ENCODE measurements around the gene PPP1R1B.

Gene PPP1R1B

DNA sequence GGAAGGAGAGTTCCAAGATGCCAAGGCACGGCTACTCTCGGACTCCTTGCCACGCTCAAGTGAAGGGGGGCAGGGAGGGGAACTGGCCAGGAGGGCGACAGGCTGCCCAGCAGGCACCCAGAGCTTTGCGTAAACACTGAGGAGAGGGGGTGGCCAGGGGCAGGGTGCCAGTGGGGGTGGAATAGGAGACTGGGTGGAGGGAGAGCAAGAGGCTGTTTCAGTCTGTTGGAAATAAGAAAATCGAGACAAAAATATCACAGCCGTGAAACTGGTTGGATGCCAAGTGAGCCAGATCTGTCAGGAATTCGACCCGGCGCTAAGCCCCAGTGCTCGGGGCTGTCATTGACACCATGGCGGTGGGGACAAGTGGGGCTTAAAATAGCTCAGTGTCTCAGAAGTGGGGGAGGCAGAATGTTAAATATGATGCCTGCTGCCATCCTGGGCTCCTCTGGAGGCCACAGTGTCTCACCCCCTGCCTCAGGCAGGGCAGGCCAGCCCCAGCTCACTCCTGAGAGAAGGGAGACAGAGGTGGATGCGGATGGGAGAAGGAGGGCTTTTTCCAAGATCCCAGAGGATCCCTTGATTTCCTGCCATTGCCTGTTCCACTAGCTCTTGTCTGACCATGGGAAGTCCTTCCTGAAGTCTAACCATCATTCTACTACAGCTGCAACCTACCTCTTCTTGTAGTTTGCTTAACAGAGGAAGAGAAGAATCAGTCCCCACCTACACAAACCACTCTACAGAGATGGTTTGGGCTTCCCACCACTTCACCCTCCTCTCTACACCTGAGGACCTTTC is 51.0 kb downstream of the PPP1R1B start:
- TF ChIP-seq, protein P1, sequence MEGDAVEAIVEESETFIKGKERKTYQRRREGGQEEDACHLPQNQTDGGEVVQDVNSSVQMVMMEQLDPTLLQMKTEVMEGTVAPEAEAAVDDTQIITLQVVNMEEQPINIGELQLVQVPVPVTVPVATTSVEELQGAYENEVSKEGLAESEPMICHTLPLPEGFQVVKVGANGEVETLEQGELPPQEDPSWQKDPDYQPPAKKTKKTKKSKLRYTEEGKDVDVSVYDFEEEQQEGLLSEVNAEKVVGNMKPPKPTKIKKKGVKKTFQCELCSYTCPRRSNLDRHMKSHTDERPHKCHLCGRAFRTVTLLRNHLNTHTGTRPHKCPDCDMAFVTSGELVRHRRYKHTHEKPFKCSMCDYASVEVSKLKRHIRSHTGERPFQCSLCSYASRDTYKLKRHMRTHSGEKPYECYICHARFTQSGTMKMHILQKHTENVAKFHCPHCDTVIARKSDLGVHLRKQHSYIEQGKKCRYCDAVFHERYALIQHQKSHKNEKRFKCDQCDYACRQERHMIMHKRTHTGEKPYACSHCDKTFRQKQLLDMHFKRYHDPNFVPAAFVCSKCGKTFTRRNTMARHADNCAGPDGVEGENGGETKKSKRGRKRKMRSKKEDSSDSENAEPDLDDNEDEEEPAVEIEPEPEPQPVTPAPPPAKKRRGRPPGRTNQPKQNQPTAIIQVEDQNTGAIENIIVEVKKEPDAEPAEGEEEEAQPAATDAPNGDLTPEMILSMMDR (IDR thresholded peaks at IDR 0.05; ENCODE audit: low read length) = no peak
- TF ChIP-seq EZH2phosphoT487 (IDR thresholded peaks at IDR 0.05; ENCODE audit: low read length) = no peak
- no peak for TF ChIP-seq EZH2 (optimal IDR thresholded peaks at IDR 0.05; ENCODE audit: low read depth, low read length)
- H3K27ac ChIP-seq (ENCODE audit: low read length) = no peak overlapping the region
- no peaks in the 10 kb centered on the region for H3K36me3 ChIP-seq (replicated peaks; ENCODE audit: insufficient read depth, low read length)
- H3K4me3 ChIP-seq (ENCODE audit: low read length) = no peak overlapping the region
- no peaks in the 10 kb centered on the region for H3K9me3 ChIP-seq (replicated peaks; ENCODE audit: insufficient read depth, low read length)
- H3K4me1 ChIP-seq (ENCODE audit: low read length) = no peaks in the 10 kb centered on the region
- no peak overlapping the region for H3K9ac ChIP-seq (ENCODE audit: low read length)
- H3F3A ChIP-seq (ENCODE audit: insufficient read depth, low read length) = no peaks in the 10 kb centered on the region
- H3K9me2 ChIP-seq (replicated peaks; ENCODE audit: insufficient read depth, low read length) = no peaks in the 10 kb centered on the region
- H3K79me2 ChIP-seq (ENCODE audit: low read length) = no peaks in the 10 kb centered on the region
- H2AFZ ChIP-seq (ENCODE audit: low read length) = no peak overlapping the region
- H3K27me3 ChIP-seq (replicated peaks; ENCODE audit: insufficient read depth, low read length) = no peaks in the 10 kb centered on the region
- no peak overlapping the region for H3K4me2 ChIP-seq (ENCODE audit: low read depth, low read length)
- no peaks in the 10 kb centered on the region for H4K20me1 ChIP-seq (ENCODE audit: insufficient read depth, low read length)
- no peak for DNase-seq

DNA sequence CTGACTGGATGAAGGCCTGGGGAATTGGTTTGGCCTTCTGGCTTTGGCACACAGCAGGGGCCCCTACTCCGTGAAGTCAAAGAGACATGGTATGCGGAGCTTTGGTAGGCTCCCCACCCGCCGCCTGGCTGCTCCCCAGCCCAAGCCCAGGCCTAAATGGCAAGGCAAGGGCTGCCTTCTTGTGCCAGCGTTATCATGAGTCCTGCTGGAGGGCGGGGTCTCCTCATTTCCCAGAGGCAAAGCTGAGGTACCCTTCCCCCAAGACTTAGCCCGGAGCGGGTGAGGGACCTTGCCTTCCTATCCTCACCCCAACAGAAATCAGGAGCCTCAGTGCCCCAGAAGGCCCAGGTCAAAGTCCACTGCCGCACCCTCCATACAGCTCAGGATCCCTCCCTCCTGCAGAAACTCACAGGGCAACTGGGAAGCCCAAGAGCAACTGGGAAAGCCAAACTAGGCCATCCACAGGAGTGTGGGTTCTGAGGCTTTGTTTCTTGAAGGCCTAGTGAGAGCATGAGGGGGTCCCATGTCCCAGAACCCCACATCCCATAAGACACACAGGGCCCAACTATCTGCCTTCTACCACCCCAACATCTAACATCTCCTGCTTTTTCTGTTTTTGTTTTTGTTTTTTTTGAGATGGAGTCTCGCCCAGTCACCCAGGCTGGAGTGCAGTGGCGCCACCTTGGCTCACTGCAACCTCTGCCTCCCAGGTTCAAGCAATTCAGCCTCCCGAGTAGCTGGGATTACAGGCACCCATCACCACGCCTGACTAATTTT is 51.8 kb downstream of the PPP1R1B start:
- Histone ChIP-seq H3K4me3 (ENCODE audit: low read length) (no peak overlapping the region), H2AFZ (ENCODE audit: low read length) (no peak overlapping the region), H4K20me1 (ENCODE audit: insufficient read depth, low read length) (no peaks in the 10 kb centered on the region), H3F3A (ENCODE audit: insufficient read depth, low read length) (no peaks in the 10 kb centered on the region), H3K4me2 (ENCODE audit: low read depth, low read length) (no peak overlapping the region), H3K27ac (ENCODE audit: low read length) (no peak overlapping the region), H3K79me2 (ENCODE audit: low read length) (no peaks in the 10 kb centered on the region), H3K9me2 (replicated peaks; ENCODE audit: insufficient read depth, low read length) (no peaks in the 10 kb centered on the region), H3K9ac (ENCODE audit: low read length) (no peak overlapping the region), H3K27me3 (replicated peaks; ENCODE audit: insufficient read depth, low read length) (no peaks in the 10 kb centered on the region), H3K9me3 (replicated peaks; ENCODE audit: insufficient read depth, low read length) (no peaks in the 10 kb centered on the region), H3K36me3 (replicated peaks; ENCODE audit: insufficient read depth, low read length) (no peaks in the 10 kb centered on the region), H3K4me1 (ENCODE audit: low read length) (no peaks in the 10 kb centered on the region)
- TF ChIP-seq EZH2phosphoT487 (IDR thresholded peaks at IDR 0.05; ENCODE audit: low read length) (no peak), EZH2 (optimal IDR thresholded peaks at IDR 0.05; ENCODE audit: low read depth, low read length) (no peak)
- TF ChIP-seq, protein P1 (IDR thresholded peaks at IDR 0.05; ENCODE audit: low read length) = no peak
- DNase-seq = no peak

DNA sequence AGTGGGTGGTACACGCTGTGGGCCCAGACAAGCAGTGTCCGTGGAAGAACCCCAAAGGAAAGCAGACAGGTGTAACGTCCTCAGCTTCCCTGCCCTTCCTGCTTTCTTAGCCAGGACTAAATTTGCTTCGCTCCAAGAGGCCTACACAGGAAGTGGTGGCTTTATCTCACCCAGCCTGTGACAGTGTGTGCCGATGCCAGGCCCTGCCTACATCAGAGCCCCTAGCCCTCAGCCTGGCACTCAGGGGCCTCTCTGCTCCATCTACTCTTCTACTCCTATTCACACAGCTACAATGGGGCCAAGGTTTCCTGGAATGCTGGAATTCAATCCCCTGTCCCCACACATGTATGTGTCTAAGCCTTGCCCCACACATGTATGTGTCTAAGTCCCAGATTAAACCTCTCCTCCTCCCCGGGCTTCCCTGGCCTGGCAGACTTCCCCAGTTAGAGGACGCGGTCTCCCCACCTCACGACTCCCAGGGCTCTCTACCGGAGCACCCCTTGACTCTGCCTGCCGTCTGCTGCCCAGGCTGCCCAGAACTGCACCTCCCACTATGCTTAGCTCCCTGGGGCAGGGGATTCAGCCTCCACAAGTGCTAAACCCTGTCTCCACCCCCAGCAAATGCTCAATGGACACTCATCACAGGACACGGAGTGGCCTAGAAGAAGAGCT is 52.9 kb downstream of the PPP1R1B start:
- H2AFZ ChIP-seq (ENCODE audit: low read length) = no peak overlapping the region
- H3K4me2 ChIP-seq (ENCODE audit: low read depth, low read length) = no peak overlapping the region
- H3K4me3 ChIP-seq (ENCODE audit: low read length) = no peak overlapping the region
- DNase-seq = no peak
- H3K27me3 ChIP-seq (replicated peaks; ENCODE audit: insufficient read depth, low read length) = no peaks in the 10 kb centered on the region
- H3K4me1 ChIP-seq (ENCODE audit: low read length) = no peaks in the 10 kb centered on the region
- no peaks in the 10 kb centered on the region for H4K20me1 ChIP-seq (ENCODE audit: insufficient read depth, low read length)
- TF ChIP-seq, protein P1 (IDR thresholded peaks at IDR 0.05; ENCODE audit: low read length) = no peak
- TF ChIP-seq EZH2 (optimal IDR thresholded peaks at IDR 0.05; ENCODE audit: low read depth, low read length) = no peak
- TF ChIP-seq EZH2phosphoT487 (IDR thresholded peaks at IDR 0.05; ENCODE audit: low read length) = no peak
- H3K27ac ChIP-seq (ENCODE audit: low read length) = no peak overlapping the region
- H3K36me3 ChIP-seq (replicated peaks; ENCODE audit: insufficient read depth, low read length) = no peaks in the 10 kb centered on the region
- no peaks in the 10 kb centered on the region for H3K79me2 ChIP-seq (ENCODE audit: low read length)
- no peak overlapping the region for H3K9ac ChIP-seq (ENCODE audit: low read length)
- H3F3A ChIP-seq (ENCODE audit: insufficient read depth, low read length) = no peaks in the 10 kb centered on the region
- no peaks in the 10 kb centered on the region for H3K9me3 ChIP-seq (replicated peaks; ENCODE audit: insufficient read depth, low read length)
- H3K9me2 ChIP-seq (replicated peaks; ENCODE audit: insufficient read depth, low read length) = no peaks in the 10 kb centered on the region

Data from MM.1S (cell line).